HG02623 (cell line): Measurements from ENCODE around the gene CADPS.

Experiments used
- ATAC-seq: cut with Tn5 transposase; IDR thresholded peaks from one replicate; pipeline ENCODE4 v1.9.1; 2021; ENCODE audit warnings: moderate library complexity; ENCODE audit not compliant: unreplicated experiment

The CADPS gene

DNA sequence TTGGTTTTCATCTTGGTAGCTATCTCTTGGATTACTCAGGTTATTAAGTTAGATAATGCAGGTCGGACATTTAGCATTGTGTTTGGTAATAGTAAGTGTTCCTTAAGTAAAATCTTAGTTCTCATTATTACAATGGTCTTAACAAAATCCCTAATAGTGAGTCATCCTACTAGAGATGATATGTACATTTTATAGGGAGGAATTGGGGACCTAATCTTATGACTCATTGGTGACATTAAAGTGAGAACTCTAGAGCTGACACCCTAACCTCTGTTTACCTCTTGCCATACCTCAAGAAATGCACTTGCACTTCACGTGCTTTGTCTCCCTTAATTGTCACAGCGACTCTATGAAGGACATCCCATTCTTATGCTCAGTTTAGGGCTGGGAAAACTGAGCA, 174.9 kb downstream of the CADPS start:
- no peak for ATAC-seq

DNA sequence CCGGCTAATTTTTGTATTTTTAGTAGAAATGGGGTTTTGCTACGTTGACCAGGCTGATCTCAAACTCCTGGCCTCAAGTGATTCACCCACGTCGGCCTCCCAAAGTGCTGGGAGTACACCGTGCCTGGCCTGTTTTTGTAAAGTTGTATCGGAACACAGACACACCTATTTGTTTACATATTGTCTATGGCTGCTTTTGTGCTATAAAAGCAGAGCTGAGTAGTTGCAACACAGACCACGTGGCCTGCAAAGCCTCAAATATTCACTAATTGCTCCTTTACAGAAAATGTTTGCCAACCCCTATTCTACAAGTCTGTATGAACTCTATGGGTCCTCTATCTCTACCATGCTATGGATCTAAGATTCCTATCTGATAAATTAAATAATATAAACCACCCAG, 175.5 kb downstream of the CADPS start:
- ATAC-seq, result no peak

DNA sequence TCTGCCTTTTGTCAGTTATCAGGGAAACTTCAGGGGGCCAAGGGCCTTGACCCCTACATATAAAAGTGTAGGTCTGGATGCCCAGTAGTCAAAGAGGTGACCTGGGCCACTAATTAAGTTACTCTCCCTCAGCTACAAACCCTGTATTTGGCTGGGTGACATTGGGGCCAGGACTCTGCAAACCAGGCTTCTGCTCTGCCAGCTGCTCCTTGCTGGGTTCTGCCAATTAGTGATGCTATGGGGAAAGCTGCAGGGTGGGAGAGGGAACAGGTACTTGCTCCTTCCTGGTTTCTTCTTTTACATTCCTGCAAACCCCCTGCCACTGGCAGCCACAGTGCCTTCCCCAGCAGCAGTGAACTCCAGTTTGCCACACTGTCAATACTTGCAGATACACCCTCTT, 179.2 kb downstream of the CADPS start:
- ATAC-seq, result no peak

DNA sequence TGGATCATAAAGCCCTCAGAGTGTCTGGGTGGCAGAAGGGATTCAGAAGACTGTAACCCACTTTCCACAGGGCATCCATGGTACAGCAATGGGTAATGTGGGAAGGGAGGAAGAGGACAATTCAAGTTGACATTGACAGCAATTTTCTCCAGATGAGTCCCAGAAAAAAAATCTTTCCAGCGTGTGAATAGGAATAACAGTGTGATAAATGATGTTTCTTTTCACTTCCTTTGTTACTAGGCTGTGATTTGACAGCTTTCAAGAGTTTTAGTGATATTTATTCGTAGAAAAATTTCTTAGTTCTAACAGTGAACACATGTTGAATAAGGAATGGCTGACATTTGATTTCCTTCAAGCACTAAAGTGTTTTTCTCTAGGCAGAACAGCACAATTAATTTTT, 186.4 kb downstream of the CADPS start:
- ATAC-seq, result no peak

DNA sequence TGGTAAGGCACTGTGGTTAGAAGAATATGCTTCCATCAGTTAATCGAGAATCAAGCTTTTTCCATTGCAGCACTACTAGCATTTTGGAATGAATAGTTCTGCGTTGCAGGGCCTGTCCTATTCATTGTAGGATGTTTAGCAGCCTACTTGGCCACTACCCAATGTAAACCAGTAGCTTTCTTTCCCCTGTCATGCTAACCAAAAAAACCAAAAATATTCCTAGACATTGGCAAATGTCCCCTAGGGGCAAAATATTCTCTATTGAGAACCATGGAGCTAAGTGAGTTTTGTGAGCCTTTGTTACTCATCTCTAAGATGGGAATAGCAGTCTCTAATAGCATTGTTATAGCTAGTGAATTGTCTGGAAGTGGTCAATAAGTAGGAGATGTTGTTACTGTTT, 187.2 kb downstream of the CADPS start:
- ATAC-seq, result no peak

DNA sequence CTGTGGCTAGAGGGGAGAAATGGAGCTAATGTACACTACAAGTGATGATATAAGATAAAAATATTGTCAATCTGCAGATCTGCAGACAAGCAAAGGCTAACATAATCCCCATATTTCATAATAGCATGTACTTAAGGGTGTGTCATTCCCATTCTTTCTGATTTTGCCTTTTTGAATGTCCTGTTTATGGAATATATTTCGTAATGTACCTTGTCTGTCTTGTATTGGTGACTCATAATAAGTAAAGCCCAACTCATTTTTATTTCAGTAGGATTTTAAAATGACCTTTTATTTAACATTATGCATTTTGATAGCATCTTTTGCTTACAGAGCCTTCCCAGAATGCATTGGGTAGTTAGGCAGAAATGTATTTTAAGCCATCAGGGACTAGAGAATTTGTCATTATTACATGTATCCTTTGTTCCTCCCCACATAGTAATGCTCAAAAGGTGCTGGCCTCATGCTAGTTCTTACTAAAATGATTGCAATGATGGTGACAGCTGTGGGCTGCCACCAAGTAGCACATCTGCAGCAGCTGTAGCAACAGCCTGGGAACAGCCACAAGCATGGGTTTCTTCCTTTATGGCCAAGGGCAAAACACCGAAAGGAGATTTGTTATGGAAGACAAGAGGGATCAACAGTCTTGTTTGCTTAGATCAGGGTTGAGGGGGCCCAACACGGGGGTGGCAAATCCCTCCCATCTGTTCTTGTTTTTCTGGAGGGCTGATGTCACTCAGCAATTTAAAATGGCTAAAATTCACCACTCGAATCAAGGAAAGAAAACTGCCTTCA, 188.5 kb downstream of the CADPS start:
- ATAC-seq, result no peak

DNA sequence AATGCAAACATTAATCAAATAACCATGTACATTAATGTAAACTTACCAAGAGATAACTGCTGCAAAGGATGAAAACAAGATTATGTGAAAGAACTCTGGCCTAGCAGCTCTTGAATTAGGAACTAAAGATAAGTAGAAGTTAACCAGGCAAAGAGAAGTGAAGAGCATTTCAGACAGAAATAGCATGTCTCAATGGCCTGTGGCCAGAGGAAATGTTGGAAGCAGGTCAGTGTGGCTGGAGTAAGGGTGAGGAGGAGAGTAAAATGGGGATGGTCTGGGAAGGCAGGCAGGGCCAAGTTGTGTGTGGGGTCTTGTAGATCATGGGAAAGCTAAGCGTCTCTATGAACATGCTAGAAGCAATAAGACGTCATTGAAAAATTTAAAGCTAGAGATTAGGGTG, 192.4 kb downstream of the CADPS start:
- ATAC-seq, result no peak

DNA sequence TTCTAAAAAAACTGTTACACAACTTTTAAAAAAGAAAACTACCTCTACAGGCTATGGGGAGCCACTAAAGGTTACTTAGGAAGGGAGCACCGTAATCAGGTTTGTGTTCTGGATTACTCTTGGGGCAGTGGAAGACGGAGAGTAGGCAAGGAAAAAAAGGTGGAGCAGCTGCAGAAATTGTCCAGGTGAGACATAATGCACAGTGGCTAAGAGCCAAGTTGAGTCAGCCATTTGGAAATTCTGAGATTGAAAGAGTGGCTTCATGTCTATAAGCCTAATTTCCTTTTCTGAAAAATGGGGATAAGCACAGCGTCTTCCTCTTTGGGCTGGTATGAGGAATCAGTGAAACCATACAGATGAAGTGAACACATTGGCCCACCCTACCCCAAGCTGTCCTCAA, 195.2 kb downstream of the CADPS start:
- ATAC-seq, result no peak

DNA sequence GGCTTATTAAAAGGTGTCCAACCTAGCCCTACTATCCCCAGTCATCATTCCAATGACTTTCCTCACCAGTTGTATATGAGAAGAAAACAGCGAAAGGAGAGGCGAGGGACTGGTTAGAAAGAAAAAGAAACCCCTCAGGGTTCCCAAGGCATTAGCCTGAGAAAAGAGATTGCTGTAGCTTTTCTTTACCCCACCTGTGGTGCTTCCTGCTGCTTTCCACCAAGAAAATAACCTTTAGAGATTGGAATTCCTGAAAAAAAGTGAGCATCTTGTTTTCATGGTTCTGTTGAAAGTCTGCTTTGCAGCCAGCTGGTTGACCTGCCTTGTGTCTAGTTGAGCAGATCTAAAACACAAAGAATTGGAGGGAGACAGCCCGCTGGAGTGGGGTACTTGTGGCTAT, 196.4 kb downstream of the CADPS start:
- no peak for ATAC-seq

DNA sequence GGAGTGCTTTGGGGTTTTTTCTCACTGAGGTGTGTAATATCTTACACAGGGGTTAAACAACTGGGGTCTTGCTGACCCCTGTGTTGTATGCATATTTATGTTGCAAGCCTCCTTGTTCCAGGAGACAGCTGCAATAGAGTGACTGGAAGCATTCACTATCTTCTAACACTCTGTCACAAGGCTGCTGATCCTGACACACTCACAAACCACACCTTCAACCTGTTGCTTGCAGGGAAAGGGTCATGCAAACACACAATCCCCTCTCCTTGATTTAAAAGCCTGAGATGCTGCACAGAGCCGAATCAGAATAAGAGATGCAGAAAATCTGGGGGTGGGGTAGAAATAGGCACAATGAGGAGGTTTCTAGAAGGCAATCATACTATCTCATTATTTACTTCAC, 197.3 kb downstream of the CADPS start:
- no peak for ATAC-seq

DNA sequence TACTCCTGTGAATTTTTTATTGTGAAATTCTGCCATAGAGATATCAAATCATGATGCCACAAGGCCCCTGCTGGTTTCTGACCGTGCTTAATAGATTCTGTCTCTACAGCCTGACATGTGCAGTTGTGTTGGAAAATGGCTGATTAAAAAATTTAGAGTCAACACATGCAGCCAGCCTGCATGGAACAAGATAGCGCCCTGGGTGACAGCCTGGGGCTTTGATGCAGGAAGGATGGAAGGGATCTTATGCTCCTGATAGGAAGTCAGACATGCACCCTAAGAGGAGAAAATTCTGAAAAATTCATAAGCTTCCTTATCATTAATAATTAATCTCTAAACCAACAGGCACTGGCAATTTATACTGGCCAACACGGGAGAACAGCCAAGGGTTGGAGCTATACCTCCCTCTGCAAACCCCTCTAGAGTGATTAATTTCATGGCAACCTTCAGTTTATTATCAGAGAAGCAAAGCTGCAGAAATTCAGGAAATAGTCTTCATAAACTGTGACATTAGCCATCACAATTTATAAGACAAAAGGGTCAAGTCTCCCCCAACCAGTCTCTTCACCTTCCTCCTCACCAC, 198.4 kb downstream of the CADPS start:
- no peak for ATAC-seq

DNA sequence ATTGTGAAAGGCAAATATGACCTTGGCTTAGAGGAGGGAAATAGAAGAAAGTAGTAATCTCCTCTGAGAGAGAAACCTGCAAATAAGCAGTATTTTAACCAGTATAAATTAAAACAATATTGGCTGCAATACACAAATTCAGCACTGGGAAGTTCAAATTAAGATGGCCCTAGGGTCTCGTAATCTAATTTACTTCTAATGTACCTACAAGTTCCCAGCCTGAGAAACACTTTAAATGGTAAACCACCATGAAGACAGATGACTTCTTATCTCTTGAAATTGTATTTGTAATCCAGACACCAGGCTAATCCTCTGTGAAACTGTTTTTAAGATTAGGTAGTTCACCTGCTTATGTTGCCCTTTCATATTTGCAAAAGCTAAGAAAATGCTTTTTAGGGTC, 199.7 kb downstream of the CADPS start:
- no peak for ATAC-seq

DNA sequence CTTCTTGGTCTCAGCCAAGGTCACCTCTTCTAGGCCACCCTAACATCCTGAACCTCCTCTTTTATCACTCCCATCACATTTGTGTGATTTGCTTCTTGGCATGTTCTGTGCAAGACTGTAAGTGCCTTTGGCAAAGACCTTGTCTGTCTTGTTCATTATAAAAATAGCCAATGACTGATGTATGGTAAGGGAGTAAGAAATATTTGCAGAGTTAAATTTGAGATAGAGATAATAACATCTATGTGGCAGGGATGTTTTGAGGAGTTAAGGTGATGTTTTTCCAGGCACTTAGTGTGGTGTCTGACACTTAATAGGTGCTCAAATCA, 202.3 kb downstream of the CADPS start:
- no peak for ATAC-seq

DNA sequence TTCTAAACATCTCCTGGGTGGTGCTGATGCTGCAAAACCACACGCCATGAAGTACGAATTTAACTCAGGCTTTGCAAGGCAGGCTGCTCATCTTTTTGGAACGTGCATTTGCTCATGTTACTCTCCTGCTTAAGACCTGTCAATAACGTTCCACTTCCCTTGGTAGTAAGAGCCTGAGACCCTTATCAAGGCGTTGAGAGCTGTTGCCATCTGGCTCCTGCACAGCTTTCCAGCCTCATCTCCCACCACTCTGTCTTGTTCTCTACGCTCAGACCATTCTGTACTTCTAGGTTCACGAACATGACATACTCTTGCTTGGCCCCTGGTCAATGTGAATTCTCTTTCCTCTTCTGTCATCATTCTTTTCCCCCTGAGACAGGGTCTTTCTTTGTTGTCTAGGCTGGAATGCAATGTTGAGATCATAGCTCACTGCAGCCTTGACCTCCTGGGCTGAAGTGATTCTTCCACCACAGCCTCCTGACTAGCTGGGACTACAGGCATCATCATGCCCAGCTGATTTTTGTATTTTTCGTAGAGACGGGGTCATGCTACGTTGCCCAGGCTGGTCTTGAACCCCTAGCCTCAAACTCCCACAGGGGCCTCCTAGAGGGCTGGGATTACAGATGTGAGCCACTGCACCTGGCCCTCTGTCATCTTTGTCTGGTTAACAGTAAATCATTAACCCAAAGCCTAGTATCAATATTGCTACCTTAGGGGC, 202.8 kb downstream of the CADPS start:
- peak; percentile 65 for ATAC-seq

DNA sequence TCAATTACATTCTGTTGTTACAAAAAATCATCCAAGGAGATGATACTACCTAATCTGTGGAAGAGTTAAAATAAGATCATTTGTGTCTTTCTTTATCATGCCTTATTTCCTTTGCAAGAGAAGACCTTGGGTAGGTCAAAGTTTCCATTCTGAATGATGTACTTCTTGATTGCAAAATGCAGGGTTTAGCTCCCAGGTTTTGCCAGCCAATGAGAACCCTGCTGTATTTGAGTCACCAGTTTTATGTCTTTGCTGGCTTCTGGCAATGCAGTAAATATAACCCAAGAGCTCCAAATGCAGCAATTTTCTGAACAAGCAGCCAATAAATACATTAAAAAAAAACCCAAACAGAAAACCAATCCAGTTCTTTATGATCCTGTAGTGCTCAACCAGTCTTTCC, 204.9 kb downstream of the CADPS start:
- ATAC-seq, result no peak

DNA sequence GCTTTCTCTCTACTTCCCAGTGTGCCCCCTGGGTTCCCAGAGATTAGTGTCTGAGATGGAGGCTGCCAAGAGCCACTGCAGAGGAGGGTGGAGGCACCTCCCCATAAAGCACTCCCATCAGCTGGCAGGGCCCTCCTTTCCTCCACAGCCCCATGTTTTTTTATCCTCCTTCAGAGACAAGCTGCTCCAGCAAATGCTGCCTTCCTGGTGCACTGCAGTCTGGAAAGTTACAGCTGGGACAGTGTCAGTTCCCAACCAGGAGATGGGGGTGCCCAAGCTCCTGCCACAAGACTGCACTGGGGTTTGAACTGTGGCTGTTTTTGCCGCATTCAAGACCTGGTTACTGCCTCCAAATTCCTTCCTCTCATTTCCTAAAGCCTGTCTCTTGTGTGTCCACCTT, 206.1 kb downstream of the CADPS start:
- no peak for ATAC-seq

DNA sequence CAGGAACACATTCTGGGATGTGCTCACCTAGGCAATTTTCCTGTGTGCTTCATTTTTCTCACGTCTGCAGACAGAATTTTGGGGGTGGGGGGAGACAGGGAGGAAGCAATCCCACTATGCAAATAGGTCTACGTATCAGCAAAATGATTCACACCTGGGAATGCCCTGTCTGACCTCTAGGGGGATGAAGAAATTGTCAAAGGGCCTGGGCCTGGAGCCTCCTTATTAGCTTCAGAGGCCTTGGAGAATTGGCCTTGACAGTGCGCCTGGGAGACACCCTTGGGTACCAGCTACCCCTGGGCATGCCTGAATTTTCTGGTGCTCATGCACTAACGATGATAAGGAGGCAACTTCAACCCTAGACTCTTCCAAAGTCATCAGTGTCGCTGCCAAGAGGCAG, 207.5 kb downstream of the CADPS start:
- no peak for ATAC-seq

DNA sequence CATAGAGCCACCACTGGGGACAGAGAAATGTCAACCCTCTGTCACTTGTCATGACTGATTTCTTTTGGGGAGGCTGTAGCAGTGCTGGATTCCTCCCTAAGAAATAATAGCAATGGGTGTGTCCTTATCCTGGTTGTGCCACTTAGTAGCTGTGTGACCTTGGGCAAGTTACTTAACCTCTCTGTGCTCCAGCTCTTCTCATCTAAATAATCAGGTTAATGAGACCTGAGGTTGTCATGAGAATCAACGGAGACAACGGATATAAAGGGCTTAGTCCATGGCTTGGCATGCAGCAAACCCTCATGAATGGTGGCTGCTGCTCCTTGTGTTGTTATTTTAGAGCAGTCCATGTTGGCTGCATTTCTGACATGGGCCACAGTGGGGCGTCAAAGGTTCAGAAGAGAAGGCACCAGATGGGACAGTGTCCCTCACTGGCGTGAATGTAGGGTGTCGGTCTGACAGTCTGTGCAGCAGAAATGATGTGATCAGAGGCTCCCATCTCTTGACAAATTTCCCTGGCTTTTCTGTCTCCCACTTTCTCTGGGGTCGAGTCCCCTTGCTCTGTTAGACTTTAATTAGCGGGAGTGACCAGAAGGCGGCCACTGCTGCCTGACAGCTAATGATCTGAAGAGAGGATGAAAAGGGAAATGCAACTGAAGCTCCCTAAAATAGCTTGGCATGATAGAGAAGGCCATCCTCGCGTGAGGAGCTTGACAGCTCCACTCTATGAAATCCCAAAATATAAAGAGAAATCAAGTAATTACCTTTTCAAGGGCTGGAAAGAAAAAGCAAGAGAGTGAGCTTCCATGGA, 209.4 kb downstream of the CADPS start:
- ATAC-seq, result peak; percentile 71

DNA sequence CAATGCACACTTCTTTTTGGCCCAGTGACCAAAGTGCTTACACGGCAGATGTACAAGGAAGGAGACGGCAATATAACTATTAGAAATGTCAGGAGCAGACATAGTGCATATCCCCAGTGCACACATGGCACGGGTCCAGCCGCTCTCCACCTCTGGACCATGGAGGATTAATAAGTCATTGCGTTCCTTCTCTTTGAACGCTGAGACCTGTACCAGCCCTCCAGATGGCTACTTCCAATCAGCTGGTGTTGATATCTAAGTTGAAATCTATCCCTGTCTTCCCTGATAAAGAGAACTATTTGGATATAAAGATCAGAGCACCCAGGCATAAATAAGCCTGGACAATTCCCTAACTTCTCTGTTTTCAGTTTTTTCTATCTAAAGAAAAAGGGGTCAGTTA, 212.5 kb downstream of the CADPS start:
- ATAC-seq, result no peak

DNA sequence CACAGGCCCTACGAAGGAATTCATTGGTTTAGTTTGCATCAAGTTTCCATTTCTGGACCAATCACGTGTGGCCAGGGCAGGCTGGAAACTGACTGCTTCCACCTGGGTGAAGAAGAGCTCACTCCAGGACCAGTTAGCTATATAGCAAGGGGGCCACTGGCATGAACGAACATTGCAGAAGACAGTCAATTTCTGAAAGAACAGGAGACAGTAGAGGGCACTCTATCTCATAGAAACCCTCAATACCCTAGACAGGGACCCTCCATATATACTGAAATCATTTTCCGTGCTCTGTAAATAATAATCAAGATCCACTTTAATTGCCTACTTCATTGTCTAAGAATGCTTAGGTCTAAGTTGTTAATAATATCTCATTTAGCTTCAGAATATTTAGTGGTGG, 215.6 kb downstream of the CADPS start:
- no peak for ATAC-seq

DNA sequence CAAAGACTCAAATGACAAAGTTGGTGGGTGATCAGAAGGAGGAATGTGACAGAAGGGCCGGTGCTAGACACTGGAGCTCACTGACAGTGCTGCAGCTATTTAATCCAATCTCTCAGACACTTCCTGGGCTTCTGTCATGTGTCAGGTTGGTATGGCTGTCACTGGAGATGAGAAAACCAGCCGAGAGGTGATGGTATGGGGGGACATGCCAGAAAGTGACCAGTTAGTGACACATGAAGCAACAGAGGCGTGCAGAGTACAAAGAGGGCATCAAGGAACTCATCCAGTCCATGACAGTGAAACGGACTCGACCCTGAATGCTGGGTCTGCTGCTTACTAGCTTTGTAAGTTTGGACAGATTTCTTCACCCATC, 219.5 kb downstream of the CADPS start:
- no peak for ATAC-seq
